Fibroblast of mammary gland (primary cell): Measurements from ENCODE around the gene CAPN8.

ENCODE experiments used
- DNase-seq: peaks from one replicate; pipeline ENCODE4 v3.0.0-alpha.2; 2010; ENCODE audit warnings: low read depth
- H3K4me3 ChIP-seq: 2 replicates; pipeline ENCODE4 v1.5.1; 2011; ENCODE audit warnings: low read depth, mild to moderate bottlenecking, low read length, moderate library complexity; ENCODE audit not compliant: control insufficient read depth
- CTCF ChIP-seq: conservative IDR thresholded peaks from 2 replicates; pipeline ENCODE4 v1.5.1; 2011; ENCODE audit warnings: low read depth, low read length, inconsistent platforms; ENCODE audit not compliant: control insufficient read depth, insufficient read depth

Gene CAPN8

GRCh38 chr1:223665592-223666312 is at the start of gene CAPN8:
Gene CAPN8, minus strand, starts transcription at chr1:223665701. Its CDS starts 55 bp downstream, at chr1:223665646.
- DNase-seq = no peak
- TF ChIP-seq CTCF = no peak
- no peak within 1 kb of the TSS for H3K4me3 ChIP-seq

- TF ChIP-seq CTCF = no peak
- peak; percentile 93 for DNase-seq
- H3K4me3 ChIP-seq = peak overlapping the region; percentile 92
Observed at GRCh38 chr1:223714849-223715603, 49.5 kb upstream of the CAPN8 start.

- DNase-seq = no peak
- peak overlapping the region; percentile 92 for H3K4me3 ChIP-seq
- no peak for TF ChIP-seq CTCF
Observed at GRCh38 chr1:223714421-223714724, 48.9 kb upstream of the CAPN8 start.

DNA sequence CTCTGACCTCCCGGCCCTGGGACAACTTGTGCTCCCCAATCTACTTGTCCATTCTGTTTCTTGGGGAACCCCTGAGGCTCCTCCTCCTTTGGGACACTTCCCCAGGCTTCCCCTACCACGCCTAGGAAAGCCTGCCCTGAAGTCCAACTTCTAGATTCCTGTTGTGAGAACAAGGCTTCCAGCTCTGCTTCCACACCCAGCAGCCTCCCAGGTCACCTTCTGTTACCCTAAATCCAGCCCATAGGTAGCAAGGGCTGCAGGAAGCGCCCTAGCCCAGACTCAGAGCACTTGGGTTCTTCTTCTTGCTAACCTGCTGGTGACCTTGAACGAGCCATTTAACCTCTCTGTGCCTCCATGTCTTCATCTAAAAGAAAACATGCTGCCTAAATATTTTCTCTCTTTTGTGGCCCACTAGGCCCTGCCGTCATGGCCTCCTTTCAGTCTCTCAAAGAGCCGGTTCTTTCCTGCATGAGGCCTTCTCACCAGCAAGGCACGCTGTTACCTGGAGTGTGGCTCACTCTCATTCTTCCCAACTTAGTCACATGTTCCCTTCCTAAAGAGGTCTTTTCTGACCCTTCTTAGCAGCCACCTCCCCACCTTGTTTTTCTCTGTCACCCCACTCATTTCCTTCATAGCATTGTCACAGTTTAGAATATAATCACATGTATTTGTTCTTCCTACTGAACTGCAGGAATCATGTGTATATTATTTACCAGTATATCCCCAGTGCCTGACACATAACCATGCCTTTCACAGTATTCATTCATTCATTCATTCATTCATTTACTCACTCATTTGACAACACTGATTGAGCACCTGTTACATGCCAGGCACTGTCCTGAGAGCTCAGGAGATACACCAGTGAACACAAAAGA is 48.3 kb upstream of the CAPN8 start:
- H3K4me3 ChIP-seq = peak overlapping the region; percentile 92
- DNase-seq = no peak
- no peak for TF ChIP-seq CTCF

GRCh38 chr1:223712850-223713474 is 47.5 kb upstream of the CAPN8 start:
- TF ChIP-seq CTCF = no peak
- H3K4me3 ChIP-seq = peak overlapping the region; percentile 92
- DNase-seq = no peak

DNA sequence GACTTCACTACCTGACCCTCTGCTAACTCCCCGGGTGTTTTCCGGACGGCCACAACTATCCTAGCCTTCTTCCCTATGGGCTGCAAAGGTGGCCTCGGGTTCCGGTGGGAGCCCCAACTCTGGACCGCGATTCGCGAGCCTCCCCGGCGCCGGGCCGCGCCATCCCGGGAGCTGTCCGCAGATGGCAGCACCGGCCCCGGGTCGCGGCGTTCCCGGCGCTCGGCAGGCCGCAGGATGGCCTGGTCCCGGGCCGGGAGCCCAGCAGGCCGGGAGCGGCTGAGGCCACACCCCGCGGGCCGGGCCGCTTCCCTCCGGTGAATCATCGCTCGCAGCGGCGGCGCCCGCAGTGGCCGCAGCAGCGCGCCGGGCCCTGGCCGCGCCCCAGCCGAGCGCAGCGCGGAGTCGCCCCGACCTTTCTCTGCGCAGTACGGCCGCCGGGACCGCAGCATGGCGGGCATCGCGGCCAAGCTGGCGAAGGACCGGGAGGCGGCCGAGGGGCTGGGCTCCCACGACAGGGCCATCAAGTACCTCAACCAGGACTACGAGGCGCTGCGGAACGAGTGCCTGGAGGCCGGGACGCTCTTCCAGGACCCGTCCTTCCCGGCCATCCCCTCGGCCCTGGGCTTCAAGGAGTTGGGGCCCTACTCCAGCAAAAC is 46.8 kb upstream of the CAPN8 start, which contains the start of gene CAPN2:
CAPN2 (plus strand) TSS at position 346 of the 656 bp plus-strand sequence; CDS start at position 448, 102 bp downstream.
- DNase-seq = peak; percentile 80
- TF ChIP-seq CTCF = no peak
- peak within 1 kb of the TSS; percentile 92 for H3K4me3 ChIP-seq
